ENCODE results near the gene AREG.

DNA sequence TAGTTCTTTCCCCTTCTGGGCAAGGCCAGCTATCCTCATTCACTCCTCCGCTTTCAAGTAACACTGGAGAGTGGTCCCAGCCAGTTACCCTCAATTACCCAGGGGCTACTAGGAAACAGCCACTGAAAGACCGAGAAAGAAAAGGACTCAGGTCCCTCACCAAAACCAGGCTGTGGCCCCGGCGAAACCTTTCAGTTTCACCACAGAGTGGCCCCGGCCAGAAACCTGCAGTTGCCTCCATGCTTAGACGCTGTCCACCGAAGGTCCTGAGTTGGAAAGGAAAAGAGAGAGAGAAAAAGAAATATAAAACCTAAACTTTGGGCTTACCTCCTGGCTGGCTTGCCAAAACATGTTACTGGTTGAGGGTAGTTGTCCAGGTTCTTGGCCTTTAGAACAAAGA, 5.0 kb upstream of the AREG start:
- TF ChIP-seq, protein P1, sequence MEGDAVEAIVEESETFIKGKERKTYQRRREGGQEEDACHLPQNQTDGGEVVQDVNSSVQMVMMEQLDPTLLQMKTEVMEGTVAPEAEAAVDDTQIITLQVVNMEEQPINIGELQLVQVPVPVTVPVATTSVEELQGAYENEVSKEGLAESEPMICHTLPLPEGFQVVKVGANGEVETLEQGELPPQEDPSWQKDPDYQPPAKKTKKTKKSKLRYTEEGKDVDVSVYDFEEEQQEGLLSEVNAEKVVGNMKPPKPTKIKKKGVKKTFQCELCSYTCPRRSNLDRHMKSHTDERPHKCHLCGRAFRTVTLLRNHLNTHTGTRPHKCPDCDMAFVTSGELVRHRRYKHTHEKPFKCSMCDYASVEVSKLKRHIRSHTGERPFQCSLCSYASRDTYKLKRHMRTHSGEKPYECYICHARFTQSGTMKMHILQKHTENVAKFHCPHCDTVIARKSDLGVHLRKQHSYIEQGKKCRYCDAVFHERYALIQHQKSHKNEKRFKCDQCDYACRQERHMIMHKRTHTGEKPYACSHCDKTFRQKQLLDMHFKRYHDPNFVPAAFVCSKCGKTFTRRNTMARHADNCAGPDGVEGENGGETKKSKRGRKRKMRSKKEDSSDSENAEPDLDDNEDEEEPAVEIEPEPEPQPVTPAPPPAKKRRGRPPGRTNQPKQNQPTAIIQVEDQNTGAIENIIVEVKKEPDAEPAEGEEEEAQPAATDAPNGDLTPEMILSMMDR (conservative IDR thresholded peaks at IDR 0.05; ENCODE audit: low read depth, low read length) = no peak
- no peak for TF ChIP-seq EZH2 (IDR thresholded peaks at IDR 0.05; ENCODE audit: low read length, unreplicated experiment)

Data from PC-3 (cell line).